ENCODE results near the gene CISTR.
"Not testable (repeated sequence)": the region's sequence is repeated elsewhere in the genome, so short reads cannot be mapped to it uniquely, and the experiment has no call there.

CISTR gene

GRCh38 chr12:53751336-53752191, at the start of gene CISTR:
Gene CISTR, minus strand, starts transcription at chr12:53751979.
- DNase-seq, result no peak

- no peak for DNase-seq
These were observed 46.8 kb upstream of the CISTR start for GRCh38 chr12:53798575-53798974.

- no peak for DNase-seq
These were observed 44.1 kb upstream of the CISTR start for GRCh38 chr12:53795927-53796326.

- no peak for DNase-seq
These were observed 41.4 kb upstream of the CISTR start for GRCh38 chr12:53793221-53793620.

GRCh38 chr12:53791735-53792326, 40.1 kb upstream of the CISTR start:
- DNase-seq, result peak; percentile 28 to 36

- DNase-seq, result no peak
These were observed 37.8 kb upstream of the CISTR start for GRCh38 chr12:53789570-53789969.

- no peak for DNase-seq
These were observed 37.1 kb upstream of the CISTR start for GRCh38 chr12:53788892-53789291.

GRCh38 chr12:53786411-53786810, 34.6 kb upstream of the CISTR start:
- DNase-seq, result no peak

GRCh38 chr12:53785161-53785560, 33.4 kb upstream of the CISTR start:
- no peak for DNase-seq

- no peak for DNase-seq
These were observed 30.4 kb upstream of the CISTR start for GRCh38 chr12:53782093-53782703.

- no peak for DNase-seq
These were observed 29.5 kb upstream of the CISTR start for GRCh38 chr12:53781228-53781801.

GRCh38 chr12:53780323-53780722, 28.5 kb upstream of the CISTR start:
- no peak for DNase-seq

GRCh38 chr12:53779679-53780078, 27.9 kb upstream of the CISTR start:
- not testable (repeated sequence) for DNase-seq

- no peak for DNase-seq
These were observed 26.3 kb upstream of the CISTR start for GRCh38 chr12:53777936-53778644.

GRCh38 chr12:53777412-53777811, 25.6 kb upstream of the CISTR start:
- DNase-seq, result no peak

- no peak for DNase-seq
These were observed 25.1 kb upstream of the CISTR start for GRCh38 chr12:53776872-53777271.

- DNase-seq, result no peak
These were observed 23.8 kb upstream of the CISTR start for GRCh38 chr12:53775478-53776145.

GRCh38 chr12:53770281-53770680, 18.5 kb upstream of the CISTR start:
- no peak for DNase-seq

GRCh38 chr12:53768976-53769375, 17.2 kb upstream of the CISTR start:
- DNase-seq, result no peak

GRCh38 chr12:53766881-53767280, 15.1 kb upstream of the CISTR start:
- no peak for DNase-seq

- DNase-seq, result no peak
These were observed 14.1 kb upstream of the CISTR start for GRCh38 chr12:53765891-53766290.

GRCh38 chr12:53764615-53765014, 12.8 kb upstream of the CISTR start:
- DNase-seq, result no peak

Measured in stimulated activated CD4-positive, alpha-beta T cell treated with anti-CD3 and anti-CD28 coated beads, Interleukin-2, amount 100 ng/mL, for 48 hours (primary cell).